Stimulated activated memory B cell treated with anti-CD40 and anti-IgM and Interleukin-4, amounts not matched to agents 10 μg/mL and 1 μg/mL and 100 μg/mL, for 72 hours (primary cell): ENCODE measurements around the gene RNF220.

Source experiments
- ATAC-seq: fragments of 150-1000 bp; cut with Tn5 transposase; 2 replicates; pipeline ENCODE4 v1.10.0; 2021
- H3K27ac Mint-ChIP-seq: one replicate; pipeline ENCODE4 v1.8.0; 2022; ENCODE audit warnings: mild to moderate bottlenecking, mixed read lengths
- H3K27me3 Mint-ChIP-seq: one replicate; pipeline ENCODE4 v1.8.0; 2022; ENCODE audit warnings: mixed read lengths
- H3K36me3 Mint-ChIP-seq: one replicate; pipeline ENCODE4 v1.8.0; 2022; ENCODE audit warnings: mixed read lengths
- H3K4me1 Mint-ChIP-seq: one replicate; pipeline ENCODE4 v1.8.0; 2022; ENCODE audit warnings: mixed read lengths
- H3K4me3 Mint-ChIP-seq: one replicate; pipeline ENCODE4 v1.8.0; 2022; ENCODE audit warnings: mild to moderate bottlenecking, moderate library complexity, mixed read lengths
- H3K9me3 Mint-ChIP-seq: one replicate; pipeline ENCODE4 v1.8.0; 2022; ENCODE audit warnings: mixed read lengths

The RNF220 gene

DNA sequence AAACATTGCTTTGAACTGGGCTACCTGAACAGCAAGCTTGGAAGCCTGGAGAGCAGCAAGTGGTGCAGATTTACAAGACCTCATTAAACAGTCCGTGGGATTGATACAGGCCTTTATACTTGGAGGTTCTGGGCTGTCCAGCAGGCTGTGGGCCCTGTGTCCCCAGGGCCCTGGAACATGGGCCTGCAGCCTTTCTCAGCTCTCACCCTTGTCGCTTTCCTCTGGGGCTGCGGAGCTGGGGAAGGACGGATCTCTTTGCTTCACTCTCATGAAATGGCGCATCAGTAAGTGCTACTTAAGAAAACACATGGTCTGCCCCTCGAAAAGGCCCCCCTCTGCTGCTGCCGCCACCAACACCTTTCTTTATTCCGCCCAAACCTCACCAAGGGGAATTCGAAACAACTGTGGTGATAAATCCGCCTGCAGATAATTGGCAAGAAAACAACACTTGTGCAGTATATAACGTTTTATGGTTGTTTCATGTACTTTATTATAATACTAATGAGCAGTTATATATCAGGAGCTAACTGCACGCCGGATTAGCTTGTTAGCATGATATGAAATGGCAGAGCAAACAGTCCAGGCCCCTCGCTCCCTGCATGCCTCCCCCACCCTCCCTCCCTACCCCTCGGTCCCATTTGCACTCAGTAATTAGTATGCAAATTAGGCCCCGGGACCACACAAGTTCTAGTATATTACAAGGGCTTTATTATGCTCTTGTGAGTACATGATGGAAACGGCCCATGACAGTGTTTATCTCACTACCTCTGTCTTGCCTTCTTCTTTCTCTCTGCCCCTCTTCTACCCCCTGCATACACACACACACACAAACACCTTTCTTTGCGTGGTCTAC, 131.5 kb downstream of the RNF220 start:
- no peak overlapping the region for H3K4me3 Mint-ChIP-seq
- no peak for ATAC-seq
- no peak overlapping the region for H3K27ac Mint-ChIP-seq
- H3K4me1 Mint-ChIP-seq, result no peaks in the 10 kb centered on the region
- H3K9me3 Mint-ChIP-seq, result no peaks in the 10 kb centered on the region
- H3K36me3 Mint-ChIP-seq, result no peaks in the 10 kb centered on the region
- peaks cover 40% of the 10 kb centered on the region for H3K27me3 Mint-ChIP-seq

DNA sequence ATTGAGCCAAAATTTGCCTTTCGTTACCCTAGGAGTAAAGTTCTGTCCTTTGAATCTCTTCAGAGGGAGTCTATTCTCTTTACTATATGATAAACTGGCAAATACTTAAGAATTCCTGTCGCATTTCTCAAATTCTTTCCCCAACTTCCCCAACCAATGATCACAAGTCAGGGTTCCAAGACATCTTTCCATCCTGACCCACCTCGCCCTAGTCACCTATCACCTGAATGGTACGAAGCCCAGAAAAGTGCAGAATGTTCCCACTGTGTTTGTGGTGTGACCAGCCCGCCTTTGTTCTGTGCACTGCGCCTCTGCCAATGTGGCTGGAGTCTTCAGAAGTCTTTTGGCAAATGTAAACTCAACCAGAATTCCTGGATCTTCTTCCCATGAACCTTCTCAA, 132.5 kb downstream of the RNF220 start:
- ATAC-seq, result no peak
- H3K4me3 Mint-ChIP-seq, result no peak overlapping the region
- H3K36me3 Mint-ChIP-seq, result no peaks in the 10 kb centered on the region
- peaks cover 32% of the 10 kb centered on the region for H3K27me3 Mint-ChIP-seq
- H3K4me1 Mint-ChIP-seq, result no peaks in the 10 kb centered on the region
- H3K27ac Mint-ChIP-seq, result no peak overlapping the region
- H3K9me3 Mint-ChIP-seq, result no peaks in the 10 kb centered on the region

DNA sequence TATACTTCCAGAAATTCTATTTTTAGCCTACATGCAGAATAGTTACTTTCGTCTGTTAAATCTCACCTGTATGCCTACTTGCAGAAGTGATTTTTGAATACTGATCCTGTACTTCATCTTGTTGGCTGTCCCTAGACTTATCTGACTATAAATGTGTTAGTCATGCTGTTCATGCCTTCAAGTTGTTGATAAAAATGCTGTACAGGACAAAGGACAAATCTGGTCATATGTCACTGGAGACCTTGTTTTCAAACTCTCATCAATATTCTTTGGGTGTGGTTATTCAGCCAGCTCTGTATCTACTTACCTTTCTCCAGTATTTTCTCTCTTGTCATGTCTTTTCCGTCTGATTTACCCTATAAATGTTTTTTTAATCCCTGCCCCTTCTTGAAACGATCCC, 132.9 kb downstream of the RNF220 start:
- Mint-ChIP-seq H3K4me1 (no peaks in the 10 kb centered on the region), H3K9me3 (no peaks in the 10 kb centered on the region), H3K4me3 (no peak overlapping the region), H3K27me3 (peaks cover 28% of the 10 kb centered on the region), H3K27ac (no peak overlapping the region), H3K36me3 (no peaks in the 10 kb centered on the region)
- no peak for ATAC-seq

DNA sequence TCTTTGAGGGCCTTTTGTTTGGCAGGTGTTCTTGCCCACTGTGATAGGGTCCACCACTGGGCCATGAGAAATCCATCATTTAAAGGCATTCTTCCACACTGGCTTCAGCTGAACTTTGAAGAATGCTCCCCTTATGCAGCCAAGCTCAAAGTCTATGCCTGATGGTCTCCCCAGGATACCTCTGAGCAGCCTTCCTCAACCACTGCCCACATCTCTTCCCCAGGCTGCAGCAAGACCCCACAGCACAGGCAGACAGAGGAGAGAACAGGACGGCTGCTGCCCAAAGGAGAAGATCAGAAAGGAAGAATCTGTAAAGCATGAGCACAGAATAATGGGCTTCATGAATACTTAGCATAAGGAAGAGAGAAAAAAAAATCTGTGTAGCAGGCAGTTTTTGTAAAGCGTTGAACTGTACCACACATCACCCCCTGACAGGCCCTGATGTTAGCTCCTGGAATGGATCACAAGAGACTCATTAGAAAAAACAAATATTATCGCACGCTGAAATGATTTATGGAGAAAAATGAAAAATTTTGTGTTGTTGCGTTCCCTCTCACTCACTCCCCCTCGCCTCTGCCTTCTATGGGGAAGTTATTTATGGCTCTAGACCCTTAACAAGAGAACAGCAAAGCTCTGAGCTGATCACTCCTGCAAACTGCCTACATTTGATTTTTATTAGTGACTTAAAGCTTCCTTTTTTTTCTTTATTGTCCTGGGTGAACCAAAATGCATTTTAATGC, 135.1 kb downstream of the RNF220 start:
- no peak for ATAC-seq
- Mint-ChIP-seq H3K27me3 (peaks cover 38% of the 10 kb centered on the region), H3K27ac (no peak overlapping the region), H3K9me3 (no peaks in the 10 kb centered on the region), H3K4me3 (no peak overlapping the region), H3K36me3 (no peaks in the 10 kb centered on the region), H3K4me1 (no peaks in the 10 kb centered on the region)

DNA sequence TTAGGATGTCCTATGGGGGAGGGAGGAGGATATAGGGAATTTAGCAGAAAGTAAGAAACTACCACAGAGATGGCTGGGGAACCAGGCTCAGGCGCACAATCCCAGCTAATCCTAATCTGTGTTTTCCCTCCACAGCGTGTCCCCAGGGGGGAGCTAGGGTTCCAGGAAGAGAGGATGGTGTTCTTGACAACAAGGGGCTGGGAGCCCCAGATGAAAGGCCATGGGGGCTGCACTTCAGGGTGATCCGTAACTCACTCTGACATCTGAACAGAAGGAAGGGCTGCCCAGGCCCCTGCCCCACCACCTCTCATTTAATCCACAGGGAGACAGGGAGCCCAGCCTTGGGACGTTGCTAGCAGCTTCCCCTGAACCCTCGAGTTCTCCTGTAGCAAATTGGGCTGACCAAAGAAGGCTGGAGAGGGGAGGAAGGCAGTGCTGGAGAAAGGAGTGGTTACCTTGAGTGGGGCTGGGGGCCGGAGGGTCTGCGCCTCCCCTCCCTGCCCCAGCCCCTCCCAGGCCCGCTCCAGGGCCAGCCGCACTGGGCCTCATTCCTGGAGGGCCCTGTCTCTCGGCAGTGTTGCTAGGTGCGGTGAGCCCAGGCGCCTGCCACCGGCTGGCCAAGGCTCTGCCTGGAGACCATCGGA, 137.5 kb downstream of the RNF220 start:
- no peak for ATAC-seq
- Mint-ChIP-seq H3K27ac (no peak overlapping the region), H3K27me3 (peaks cover 54% of the 10 kb centered on the region), H3K4me1 (no peaks in the 10 kb centered on the region), H3K4me3 (no peak overlapping the region), H3K9me3 (no peaks in the 10 kb centered on the region), H3K36me3 (no peaks in the 10 kb centered on the region)

DNA sequence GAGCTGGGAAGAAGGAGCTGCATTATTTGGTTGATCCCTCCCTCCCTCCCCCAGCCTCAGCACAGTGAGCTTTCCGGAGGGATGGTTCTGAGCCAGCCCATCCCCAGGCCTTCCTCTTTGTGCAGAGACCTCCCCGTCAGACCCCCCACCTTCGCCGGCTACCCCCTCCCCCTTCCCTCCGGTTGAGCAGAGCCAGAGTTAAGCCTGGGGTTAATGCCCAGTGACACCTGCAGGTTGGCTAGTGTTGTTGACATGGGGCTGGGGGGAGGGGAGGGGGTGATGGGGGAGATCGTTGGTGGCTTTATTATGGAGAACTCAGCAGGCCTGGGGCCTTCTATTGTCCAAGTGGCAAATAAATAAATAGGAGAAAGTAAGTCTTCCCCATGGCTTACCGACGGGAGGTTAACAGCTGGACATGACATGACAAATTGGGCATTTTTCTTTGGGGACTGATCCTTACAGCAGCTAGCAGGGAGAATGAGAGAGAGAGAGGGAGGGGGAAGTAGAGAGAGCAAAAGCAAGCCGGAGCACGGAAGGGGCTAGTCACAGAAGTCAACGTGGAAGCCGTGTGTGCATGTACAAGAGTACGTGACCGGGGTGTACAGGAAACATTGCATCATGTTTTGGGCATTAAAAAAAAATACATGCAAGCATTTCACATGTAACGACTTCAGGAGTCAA, 138.1 kb downstream of the RNF220 start:
- no peak for ATAC-seq
- Mint-ChIP-seq H3K27ac (no peak overlapping the region), H3K27me3 (peaks cover 60% of the 10 kb centered on the region), H3K36me3 (no peaks in the 10 kb centered on the region), H3K9me3 (no peaks in the 10 kb centered on the region), H3K4me3 (no peak overlapping the region), H3K4me1 (no peaks in the 10 kb centered on the region)

DNA sequence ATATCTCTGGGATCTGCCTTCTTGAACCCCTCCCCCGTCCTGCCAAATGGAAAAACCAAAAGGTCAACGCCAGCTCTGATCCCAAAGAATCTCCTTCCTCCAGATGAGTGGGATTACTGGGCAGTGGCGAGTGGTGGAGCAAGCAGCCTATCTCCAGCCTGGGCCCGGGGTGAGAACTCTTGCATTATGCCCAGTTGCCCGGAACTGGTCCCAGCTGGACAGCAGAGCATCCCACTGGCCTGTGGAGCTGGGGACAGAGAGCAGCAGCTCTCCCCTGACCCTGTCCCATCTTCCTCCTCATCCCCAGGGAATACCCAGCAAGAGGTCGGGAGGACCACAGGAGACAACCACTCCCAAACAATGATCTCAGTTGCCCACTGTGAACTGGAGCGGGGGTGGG, 138.7 kb downstream of the RNF220 start:
- peaks cover 62% of the 10 kb centered on the region for H3K27me3 Mint-ChIP-seq
- H3K27ac Mint-ChIP-seq, result no peak overlapping the region
- H3K9me3 Mint-ChIP-seq, result no peaks in the 10 kb centered on the region
- no peaks in the 10 kb centered on the region for H3K36me3 Mint-ChIP-seq
- H3K4me1 Mint-ChIP-seq, result no peaks in the 10 kb centered on the region
- no peak overlapping the region for H3K4me3 Mint-ChIP-seq
- ATAC-seq, result no peak

DNA sequence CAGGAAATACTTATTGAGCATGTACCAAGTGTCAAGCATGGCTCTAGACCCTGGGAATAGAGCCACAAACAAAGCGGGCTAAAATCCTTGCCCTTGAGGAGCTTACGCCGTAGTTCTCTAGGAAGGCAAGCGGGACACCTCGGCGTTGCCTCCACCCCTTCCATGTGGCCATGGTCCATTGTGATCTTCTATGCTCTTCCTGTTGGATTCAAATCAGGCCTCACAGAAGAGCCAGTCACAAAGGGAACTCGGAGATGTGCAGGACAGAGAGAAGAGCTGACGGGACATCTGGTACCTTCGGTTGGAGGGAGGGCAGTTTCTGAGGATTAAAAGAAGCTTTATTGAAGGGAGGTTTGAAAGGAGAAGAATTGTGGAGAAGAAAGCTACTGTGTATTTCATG, 139.9 kb downstream of the RNF220 start:
- Mint-ChIP-seq H3K9me3 (no peaks in the 10 kb centered on the region), H3K4me1 (no peaks in the 10 kb centered on the region), H3K27me3 (peaks cover 50% of the 10 kb centered on the region), H3K36me3 (no peaks in the 10 kb centered on the region), H3K27ac (no peak overlapping the region), H3K4me3 (no peak overlapping the region)
- no peak for ATAC-seq

DNA sequence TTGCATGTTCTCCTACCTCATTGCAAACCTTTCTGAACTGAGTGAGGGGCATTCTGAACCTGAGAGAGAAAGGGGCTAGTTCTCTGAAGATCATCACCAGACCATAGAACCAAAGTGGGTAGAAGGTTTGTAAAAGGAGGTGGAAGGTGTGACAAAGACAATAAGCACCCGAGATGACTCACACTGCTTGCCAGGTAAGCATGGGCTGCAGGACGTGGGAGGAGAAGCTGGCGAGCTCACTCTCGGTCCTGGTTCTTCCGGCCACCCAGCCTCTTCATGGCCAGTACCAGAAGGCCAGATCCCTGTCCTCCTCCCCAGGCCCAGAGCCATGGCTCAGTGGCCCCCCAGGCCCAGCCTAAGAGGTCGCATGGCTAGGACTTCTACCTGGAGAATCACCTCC, 140.9 kb downstream of the RNF220 start:
- ATAC-seq, result no peak
- Mint-ChIP-seq H3K4me3 (no peak overlapping the region), H3K36me3 (no peaks in the 10 kb centered on the region)

DNA sequence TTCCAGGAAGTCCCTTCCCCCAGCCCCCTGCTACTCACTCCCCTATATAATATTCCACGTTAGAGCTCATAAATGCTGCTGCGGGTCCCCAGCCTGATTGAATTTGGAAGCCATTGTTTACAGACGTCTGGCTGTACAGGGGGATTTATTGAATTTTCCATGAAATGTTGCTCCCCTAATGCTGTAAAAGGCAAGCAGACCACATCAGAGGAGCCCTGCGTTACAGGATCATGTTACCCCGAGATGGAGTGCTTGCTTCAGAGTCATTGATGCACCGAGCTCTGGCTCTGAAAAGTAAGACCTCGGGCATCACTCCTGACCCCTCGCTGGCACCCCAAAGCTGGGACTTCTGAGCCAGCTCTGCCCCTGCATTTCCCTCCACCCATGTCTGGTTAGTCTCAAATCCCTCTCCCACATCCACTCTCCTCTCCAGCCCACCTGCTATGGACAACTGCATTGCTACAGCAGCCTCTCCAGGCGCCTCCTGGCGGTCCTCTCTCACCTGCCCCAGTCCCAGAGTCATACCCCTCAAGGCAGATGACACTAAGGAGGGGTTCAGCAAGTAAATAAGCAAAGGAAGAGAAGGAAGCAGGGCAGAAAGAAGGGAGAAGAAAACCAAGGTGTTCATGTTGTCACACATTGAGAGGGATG, 141.5 kb downstream of the RNF220 start:
- Mint-ChIP-seq H3K27ac (no peak overlapping the region), H3K27me3 (peaks cover 49% of the 10 kb centered on the region), H3K4me3 (no peak overlapping the region), H3K4me1 (no peaks in the 10 kb centered on the region), H3K36me3 (no peaks in the 10 kb centered on the region), H3K9me3 (no peaks in the 10 kb centered on the region)
- ATAC-seq, result no peak

More for the DNA sequence above, 140.9 kb downstream of the RNF220 start:
- H3K4me1 Mint-ChIP-seq, result no peaks in the 10 kb centered on the region
- no peak overlapping the region for H3K27ac Mint-ChIP-seq
- peaks cover 49% of the 10 kb centered on the region for H3K27me3 Mint-ChIP-seq
- H3K9me3 Mint-ChIP-seq, result no peaks in the 10 kb centered on the region

DNA sequence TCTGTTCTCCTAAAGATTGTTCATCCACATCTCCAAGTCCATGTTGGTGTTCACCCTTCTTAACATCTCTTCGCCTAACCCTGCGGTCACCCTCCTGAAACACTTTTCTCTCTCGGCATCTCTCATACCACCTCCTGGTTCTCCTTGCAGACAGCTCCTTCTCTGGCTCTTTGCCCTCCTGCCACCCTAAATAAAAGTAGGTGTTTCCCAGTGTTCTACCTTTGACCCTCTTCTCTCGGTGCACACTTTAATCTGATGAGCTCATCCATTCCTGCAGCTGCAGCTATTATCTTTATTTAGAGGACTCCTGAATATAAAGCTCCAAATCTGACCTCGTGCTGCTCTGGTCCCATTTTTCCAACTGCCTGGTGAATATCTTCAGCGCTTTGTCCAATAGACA, 142.3 kb downstream of the RNF220 start:
- Mint-ChIP-seq H3K4me3 (no peak overlapping the region), H3K9me3 (no peaks in the 10 kb centered on the region), H3K27me3 (peaks cover 49% of the 10 kb centered on the region), H3K36me3 (no peaks in the 10 kb centered on the region), H3K27ac (no peak overlapping the region), H3K4me1 (no peaks in the 10 kb centered on the region)
- ATAC-seq, result no peak

DNA sequence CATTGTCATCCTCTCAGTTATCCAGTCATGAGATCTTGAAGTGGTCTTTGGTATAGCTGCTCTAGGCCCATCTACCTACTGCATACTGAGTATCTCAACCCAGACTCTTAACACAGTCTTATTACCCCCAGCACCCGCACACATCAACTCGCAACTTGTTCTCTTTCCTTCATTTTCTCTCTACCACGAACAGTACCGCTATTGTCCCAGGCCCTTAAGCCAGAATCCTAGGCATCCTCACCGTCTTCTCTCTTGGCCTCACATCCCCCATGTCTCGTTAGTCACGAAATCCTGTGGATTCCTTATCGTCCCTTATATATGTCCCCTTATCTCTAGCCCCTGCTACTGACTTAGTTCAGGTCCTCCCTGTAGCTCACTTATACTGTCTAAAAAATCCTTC, 142.8 kb downstream of the RNF220 start:
- Mint-ChIP-seq H3K27me3 (peaks cover 52% of the 10 kb centered on the region), H3K4me3 (no peak overlapping the region), H3K9me3 (no peaks in the 10 kb centered on the region), H3K27ac (no peak overlapping the region), H3K36me3 (no peaks in the 10 kb centered on the region), H3K4me1 (no peaks in the 10 kb centered on the region)
- no peak for ATAC-seq

DNA sequence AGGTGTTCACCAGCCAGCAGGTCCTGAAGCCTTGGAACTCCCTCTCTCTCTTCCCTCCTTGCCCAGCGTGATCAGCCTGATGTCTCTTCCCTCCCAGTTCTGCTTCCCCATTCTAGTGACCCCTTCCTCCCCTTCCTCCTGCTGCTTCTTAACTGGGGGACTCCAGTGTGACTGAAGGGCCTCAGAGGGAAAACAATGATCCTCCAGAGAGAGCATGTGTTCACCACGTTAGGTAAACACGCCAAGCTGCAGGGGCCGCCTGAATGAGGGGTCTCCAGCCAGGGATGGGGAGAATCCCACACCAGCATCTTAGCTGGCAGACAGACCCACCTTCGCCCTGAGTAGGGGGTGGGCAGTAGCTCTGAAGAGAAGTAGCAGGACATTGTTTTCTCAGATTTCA, 144.5 kb downstream of the RNF220 start:
- Mint-ChIP-seq H3K4me3 (no peak overlapping the region), H3K27ac (no peak overlapping the region)

DNA sequence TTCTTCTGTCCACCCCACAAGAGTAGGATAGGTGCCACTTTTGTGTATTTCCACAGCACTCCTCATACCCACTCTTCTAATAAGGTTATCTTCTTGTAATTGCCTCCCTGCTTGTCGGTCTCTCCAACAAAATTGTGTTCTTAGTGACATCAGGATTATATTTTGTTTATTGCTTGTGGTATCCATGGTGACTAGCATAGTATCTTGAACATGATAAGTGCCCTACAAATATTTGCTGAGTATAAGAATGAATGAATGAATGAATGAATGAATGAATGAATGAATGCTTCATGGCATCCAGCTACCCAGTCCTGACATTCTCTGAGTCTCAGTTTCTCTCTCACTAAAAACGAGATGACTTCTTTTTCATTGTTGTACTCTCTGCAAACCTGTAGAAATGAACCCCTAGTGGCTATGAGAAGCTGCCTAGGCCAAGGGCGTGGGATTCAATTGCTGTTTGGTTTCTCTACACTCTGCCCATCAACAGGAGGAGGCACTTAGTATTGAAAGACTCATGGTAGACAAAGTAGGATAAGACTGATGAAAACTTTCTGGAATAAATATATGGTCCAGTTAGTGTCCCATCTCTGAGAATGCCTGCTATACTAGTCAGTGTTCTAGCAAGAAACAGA, 148.2 kb downstream of the RNF220 start:
- ATAC-seq, result no peak
- Mint-ChIP-seq H3K36me3 (no peaks in the 10 kb centered on the region), H3K9me3 (no peaks in the 10 kb centered on the region), H3K4me1 (no peaks in the 10 kb centered on the region), H3K27me3 (peaks cover 31% of the 10 kb centered on the region), H3K27ac (no peak overlapping the region), H3K4me3 (no peak overlapping the region)

More for the DNA sequence above, 144.5 kb downstream of the RNF220 start:
- Mint-ChIP-seq H3K4me1 (no peaks in the 10 kb centered on the region), H3K9me3 (no peaks in the 10 kb centered on the region), H3K36me3 (no peaks in the 10 kb centered on the region), H3K27me3 (peaks cover 43% of the 10 kb centered on the region)
- no peak for ATAC-seq
